Activated effector memory CD4-positive, alpha-beta T cell treated with anti-CD3 and anti-CD28 coated beads, Interleukin-2, amount 50 U/mL, for 16 hours (primary cell): Measurements from ENCODE around the gene AJAP1.
A peak's percentile ranks its signal among the peaks of the same experiment; 100 is the strongest.

Experiments
- DNase-seq: peaks from one replicate; pipeline ENCODE4 v3.0.0-alpha.2; 2020

AJAP1 gene

DNA sequence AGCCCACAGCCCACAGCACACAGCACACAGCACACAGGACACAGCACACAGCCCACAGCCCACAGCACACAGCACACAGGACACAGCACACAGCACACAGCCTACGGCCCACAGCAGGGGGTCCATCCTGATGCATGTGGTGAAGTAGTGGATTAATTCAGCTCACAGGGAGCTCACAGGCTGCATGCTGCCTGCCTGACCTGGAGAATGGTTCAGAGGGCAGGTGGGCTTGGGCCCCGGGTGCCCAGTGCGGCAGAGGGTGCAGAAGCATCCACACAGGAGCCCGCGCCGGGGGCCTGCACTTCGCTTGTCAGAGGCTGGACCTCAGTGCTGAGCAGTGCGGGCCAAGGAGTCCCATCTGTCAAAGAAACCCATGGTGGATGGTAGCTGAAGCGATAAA is 21.1 kb upstream of the AJAP1 start:
- no peak for DNase-seq

DNA sequence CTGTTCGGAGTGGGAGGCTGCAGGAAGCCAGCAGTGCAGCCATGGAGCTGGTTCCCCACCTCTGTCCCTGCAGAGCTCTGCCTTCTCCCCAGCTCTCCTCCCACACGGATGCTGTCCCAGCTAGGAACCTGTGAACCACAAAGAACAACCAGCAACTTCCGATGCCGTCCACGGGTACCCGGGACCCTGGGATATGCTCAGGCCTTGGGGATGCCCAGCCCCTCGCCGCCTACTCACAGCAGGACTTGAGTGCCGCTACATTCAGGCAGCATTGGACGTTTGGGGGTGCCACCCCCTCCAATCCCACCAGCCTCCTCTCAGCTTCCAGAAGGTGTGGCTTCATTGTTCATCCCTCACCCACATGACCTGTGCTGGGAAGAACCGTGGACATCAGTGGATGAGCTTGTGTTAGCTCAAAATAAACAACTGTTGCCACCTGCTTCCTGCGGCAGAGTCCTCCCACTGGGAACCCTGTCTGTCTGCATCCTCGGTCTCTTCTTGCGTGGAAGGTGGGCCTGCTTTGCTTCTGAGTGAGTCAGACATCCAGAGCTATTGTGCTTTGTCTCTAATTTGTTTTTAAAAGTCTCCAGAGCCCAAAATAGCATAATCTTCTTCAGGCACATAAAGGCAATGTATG is 20.1 kb upstream of the AJAP1 start:
- no peak for DNase-seq

DNA sequence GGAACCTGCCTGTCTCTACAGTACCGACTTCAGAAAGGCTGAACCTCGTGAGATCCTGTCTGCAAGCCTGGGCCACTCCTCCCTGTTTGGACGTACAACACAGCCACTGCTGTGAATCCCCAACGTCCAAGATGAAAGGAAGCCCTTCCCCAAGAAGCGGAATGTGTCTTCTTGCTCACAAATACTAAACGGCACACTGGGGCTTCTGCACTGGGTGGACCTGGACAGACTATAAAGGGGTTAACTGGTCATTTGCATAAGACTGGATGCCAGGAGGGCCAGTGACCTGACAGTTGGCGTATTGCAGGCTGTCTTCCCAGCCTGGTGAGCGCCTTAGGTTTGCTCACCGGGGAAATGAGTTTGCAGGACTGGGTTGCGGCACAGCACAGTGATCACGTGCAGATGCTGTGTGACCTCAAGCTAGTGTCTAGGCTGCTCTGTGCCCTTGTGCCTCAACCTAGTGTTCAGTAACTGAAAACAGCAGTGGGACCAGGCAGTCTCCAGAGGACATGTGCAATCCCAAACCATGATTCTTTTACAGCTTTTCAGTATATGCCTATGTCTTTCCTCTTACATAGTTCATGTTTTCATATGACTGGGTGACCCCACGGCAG is 19.5 kb upstream of the AJAP1 start:
- DNase-seq, result no peak

- DNase-seq, result no peak
These were observed 18.2 kb upstream of the AJAP1 start for GRCh38 chr1:4636186-4636585.

GRCh38 chr1:4636644-4637380 is 17.6 kb upstream of the AJAP1 start:
- no peak for DNase-seq

GRCh38 chr1:4637616-4638344 is 16.6 kb upstream of the AJAP1 start:
- DNase-seq, result no peak

- DNase-seq, result no peak
These were observed 16.1 kb upstream of the AJAP1 start for GRCh38 chr1:4638345-4638729.

DNA sequence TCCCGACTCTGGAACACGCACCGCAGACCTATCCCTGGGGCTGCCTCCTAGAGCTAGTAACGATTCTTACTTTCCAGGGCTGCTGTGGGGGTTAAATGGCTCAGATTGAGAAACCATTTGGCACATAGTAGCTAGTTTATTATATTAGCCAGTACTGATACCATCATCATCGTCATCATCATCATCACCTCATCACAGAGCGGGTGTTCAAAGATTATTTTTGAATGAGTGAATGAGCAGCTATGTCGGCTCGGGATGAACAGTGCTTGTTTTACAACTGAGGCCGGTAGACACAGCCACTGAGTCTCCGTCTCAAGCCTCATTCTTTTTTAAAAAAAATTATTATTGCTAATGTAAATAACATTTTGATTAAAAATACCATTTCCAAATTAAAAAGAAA is 13.5 kb upstream of the AJAP1 start:
- no peak for DNase-seq

- DNase-seq, result no peak
These were observed 7.0 kb upstream of the AJAP1 start for GRCh38 chr1:4647391-4647790.

- DNase-seq, result no peak
These were observed 5.8 kb upstream of the AJAP1 start for GRCh38 chr1:4648657-4649056.

GRCh38 chr1:4650481-4650880 is 3.9 kb upstream of the AJAP1 start:
- DNase-seq, result no peak

GRCh38 chr1:4650981-4651380 is 3.4 kb upstream of the AJAP1 start:
- no peak for DNase-seq

- DNase-seq, result peak; percentile 86
These were observed 1.6 kb upstream of the AJAP1 start for GRCh38 chr1:4652631-4653327.

DNA sequence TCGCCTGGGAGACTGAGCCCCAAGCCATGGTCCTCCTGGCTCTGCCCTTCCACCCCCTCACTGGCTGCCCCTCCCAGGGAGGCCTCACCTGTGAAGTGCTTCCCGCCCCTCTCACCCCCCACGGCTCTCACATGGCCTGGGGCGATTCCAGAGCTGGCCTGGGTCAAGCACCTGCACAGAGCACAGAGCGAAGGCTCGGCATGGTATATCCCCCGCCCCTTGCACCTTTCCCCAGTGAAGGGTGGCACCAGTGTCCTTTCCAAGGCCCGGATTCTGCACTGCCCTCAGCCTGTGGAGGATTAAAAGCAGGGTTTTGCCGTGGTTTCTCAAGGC is 1.1 kb upstream of the AJAP1 start:
- no peak for DNase-seq

DNA sequence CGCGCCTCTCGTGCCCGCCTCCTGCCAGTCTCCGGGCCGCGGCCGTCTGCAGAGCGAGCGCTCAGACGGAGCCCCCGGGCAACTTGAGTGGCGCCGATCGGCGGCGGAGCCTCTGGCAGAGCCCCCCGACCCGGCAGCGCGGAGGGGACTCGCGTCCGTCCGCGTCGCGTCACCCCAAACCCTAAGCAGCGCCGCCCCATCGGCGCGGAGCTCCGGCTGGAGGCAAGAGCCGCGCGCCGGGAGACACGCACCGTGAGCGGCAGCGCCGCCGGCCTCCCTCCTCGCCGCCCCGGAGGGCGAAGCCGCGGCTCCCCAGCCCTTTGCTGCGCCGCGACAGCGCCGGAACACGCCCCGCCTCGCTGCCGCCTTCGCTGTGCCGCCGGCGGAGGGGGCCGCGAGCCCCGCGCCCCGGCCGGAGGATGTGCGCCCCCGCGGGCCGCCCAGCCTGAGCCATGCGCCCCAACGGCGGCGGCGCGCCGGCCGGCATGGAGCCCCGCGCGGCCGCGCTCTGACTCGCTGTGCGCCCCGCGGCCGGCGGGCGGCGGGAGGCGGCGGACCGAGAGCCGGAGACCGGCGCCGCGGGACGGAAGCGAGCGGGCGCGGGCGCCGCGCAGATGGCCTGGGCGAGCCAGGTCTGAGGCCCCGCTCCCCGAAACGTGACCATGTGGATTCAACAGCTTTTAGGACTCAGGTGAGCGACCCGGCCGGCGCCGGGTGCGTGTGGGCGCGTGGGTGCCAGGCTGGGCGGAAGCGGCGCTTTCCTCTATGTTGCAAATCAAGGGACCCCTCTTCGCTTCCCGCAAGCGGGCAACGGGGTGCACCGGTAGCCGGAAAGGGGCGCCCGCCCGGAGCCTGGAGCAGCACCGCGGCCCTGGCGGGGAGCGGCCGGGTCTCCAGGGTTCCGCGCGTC is 610 bp downstream of the AJAP1 start:
- no peak for DNase-seq

- DNase-seq, result no peak
These were observed 1.5 kb downstream of the AJAP1 start for GRCh38 chr1:4655674-4656532.

DNA sequence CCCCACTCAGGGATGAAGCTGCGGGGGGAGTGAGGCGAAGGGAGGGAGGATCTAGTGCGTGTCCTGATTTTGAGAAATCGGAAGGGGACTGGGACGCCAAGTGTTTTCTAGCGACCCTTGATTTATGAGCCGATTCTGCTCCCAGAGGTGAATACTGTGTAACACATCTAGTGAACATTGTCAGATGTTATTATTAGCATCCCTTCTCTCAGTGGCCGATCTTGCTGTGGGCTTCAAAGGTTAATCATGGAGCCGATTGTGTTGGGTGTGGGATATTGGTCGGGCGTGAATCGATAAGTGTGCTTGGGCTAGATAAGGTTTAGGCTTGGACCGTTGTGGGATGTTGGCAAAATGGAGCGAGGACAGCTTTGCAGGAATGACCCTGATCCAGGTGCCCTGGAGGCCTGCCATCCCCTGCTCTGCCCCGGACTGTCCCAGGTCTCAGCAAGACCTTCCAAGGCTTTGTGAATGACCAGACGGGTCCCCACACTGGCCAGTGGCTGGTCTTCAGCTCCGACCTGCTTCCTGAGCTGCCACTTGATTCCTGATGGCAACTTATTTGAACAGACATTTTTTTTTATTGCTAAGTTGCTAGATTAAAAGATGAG is 2.2 kb downstream of the AJAP1 start:
- no peak for DNase-seq

DNA sequence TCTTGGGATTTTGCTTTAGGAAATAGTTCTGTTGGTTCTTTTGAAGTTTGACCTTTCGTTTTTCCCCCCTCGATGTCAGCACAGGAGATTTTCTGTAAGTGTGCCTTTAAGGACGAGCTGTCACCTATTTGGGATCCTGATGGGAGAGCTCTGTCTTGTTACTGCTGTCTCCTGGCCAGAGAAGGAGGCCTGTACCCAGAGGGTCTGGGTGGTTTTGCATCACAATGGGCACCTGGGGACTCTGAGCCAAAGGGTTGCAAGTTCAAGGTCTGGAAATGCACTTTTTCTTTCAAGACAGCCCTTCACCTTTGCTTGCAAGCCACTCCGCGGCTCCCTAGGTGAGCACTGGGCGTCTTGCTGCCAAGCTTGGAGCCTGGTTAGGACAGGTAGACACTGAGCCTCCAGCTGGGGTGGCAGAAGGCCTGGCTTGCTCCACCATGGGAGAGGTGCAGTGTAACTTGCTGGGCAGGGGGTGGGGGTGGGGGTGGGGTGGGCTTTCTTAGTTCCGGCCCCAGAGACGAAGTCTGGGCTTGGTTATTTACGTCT is 2.9 kb downstream of the AJAP1 start:
- DNase-seq, result no peak

- DNase-seq, result no peak
These were observed 3.6 kb downstream of the AJAP1 start for GRCh38 chr1:4657960-4658541.
